Activated effector memory CD4-positive, alpha-beta T cell treated with Interleukin-2 at 50 U/mL for 16 hours (primary cell): ENCODE results near the gene SLIT3.
"Not testable (repeated sequence)": the region's sequence is repeated elsewhere in the genome, so short reads cannot be mapped to it uniquely, and the experiment has no call there.

Source experiments
- DNase-seq: peaks from one replicate; pipeline ENCODE4 v3.0.0-alpha.2; 2020

The SLIT3 gene

DNA sequence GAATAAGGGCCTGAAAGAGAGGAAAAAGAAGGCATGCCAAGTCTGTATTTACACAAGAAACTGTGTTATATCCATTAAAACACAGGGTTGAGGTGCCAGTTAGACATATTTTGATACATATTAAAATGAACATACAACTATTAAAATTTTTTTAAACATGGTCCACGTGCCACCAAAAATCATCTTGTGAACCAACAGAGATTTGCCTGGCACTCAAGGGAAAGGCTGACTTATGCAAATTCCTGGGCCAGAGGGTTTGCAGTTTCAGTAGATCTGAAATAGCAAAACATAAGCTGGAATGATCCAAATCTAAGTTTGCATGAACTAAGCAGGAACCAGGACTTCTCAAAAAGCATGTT lies 168.7 kb downstream of the SLIT3 start:
- DNase-seq: no peak

DNA sequence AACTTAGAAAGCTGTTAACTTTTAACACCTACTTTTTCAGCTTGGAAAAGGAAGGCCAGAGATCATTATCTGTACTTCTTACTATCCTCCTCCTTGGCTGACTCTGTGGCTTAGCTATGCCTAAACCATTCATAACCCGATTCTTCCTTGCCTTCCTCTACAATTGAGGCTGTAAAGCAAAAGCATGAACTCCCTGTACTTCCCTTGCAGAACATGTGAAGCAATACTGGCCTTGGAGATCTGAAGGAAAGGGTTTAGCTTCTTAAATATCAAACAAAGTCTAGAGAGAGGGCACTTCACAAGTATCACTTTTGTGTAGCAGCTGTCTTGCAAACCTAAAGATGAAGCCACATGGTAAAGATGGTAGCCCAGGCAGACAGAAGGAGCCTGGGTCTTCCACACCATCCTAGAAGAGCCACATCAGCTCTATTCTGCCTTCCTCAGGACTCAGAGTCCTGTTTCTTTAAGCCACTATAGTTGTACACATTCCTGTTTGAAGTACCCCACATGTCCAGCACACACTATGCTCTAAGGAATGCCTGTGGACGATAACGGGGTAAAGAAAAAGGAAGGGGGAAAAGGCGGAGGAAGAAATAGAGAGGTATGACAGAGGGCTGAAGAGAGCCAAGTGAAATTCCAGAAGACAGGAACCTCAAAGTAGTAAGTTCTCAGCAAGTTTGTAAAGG lies 169.2 kb downstream of the SLIT3 start:
- no peak for DNase-seq

DNA sequence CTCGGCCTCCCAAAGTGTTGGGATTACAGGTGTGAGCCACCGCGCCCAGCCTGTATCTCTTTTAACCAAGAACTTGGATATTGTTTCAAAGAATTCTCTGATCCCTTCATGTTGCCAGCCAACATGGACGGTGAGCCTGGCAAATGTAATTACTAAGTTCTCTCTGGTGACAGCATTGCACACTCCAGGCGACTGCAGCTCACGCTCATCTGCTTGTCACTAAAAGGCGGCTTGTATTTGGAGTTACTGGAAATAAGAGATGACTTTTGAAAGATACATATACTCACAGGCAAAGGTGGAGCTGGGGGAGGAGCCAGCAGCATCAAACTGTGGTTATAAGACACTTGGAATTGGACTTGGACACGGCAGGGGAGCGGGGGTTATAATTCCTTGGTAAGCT lies 172.3 kb downstream of the SLIT3 start:
- no peak for DNase-seq

DNA sequence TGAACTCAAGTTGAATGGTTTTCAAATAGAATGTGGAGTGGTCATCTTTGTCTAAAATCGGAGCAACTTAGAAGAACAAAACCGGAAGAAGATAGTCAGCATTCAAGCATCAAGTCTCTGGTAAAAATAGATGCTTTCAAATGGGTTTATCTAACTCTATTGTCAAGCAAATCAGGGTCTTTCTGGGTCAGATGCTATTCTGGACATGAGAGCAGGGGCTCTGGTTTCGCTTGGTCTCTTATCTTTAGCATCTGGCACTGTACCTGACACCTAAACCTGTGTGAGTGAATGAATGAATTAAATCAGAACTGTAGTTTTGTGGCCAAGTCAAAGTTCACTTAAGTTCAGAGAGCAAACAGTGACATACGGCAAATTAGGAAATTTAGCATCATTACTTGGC lies 173.5 kb downstream of the SLIT3 start:
- DNase-seq: no peak

DNA sequence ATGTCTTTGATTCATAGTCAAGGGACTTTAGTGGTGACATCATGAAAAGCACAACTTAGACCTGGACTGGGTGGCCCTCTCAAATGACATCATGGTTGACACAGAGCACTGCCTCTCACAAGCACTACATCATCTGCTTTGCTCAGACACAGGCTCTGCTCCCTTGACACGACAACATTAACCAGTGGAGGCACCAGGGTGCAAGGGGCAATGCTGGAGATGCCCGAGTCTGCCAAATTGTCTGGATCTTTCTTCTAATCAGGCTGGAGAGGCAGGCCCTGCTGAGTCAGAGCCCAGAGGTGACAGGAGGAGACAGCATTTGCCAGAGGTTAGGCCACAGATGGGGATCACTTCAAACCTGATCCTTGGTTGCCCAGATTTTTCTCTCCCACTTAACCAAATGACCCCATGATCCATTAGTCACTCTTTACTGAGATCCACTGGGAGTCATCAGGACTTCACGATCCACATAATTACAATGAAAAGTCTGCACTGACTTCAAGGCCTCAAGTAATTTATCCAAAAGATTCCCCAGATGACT lies 174.4 kb downstream of the SLIT3 start:
- DNase-seq: no peak

DNA sequence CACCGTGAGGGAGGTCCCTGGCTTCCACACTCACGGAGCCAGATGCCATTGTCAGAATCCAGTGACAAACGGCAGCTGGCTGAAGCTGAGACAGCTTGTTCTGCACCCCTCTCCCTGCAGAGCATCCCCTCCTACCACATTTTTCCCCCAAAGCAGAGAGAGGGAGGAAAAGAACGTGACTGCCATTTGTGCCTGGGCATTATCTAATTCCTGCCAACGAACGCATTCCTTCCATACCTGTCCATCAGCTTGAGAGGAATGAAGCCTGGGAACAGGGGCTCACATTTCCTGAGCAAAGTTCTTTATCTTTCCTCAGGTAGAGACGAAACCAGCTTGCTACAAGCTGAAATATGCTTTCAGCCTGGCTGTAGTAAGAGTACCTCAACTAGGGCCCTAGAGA lies 175.4 kb downstream of the SLIT3 start:
- DNase-seq: no peak

DNA sequence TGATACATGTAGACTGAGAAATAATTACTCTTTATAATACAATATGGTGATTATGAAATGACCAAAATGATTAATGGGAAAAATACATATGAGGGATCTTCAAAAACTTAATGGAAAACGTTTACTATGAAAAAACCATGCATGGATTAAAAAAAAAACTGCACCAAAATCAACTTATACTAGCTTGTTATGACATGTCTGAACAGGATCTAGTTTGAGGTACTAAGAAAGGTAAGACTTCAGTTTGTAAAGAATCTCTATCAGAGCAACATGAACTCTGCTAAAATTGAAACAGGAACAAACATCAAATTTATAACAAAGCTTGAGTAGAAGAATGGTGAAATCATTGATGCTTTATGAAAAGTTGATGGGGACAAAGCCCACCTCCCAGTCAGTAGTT lies 178.0 kb downstream of the SLIT3 start:
- no peak for DNase-seq

DNA sequence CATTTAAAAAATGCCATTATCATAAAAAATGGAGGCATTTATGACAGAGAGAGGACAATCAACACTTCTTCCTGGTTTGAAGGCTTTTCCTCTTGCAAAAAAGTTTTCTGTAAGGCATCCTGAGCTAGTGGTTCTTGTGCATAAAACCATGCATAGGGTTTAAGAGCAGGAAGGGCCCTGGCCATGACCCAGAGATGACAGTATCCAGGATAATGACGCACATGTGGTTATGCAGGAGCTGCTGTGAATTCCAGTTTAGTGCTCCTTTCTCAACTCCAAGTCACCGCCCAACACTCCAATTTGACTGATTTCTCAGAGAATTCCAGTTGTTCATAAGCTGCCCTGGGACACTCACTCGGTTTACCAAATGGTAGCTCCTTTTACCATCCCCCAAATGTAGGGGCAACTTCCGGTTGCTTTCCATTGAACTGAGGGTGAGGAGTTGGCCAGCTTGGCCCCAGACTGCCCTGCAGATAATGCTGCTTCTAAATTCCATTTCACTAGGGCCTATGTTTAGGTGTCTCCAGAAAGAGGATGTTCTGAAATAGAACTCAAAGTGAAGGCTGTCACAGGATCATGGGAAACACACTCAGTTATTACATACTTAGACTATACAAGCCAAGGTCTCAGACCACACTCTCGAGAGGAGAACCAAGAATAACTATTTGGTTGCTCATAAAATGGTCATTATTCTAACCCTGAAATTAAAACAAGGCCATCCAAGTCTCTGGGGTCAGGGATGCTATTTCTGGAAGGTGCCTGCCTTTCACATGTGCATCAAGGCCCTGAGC lies 179.1 kb downstream of the SLIT3 start:
- no peak for DNase-seq

DNA sequence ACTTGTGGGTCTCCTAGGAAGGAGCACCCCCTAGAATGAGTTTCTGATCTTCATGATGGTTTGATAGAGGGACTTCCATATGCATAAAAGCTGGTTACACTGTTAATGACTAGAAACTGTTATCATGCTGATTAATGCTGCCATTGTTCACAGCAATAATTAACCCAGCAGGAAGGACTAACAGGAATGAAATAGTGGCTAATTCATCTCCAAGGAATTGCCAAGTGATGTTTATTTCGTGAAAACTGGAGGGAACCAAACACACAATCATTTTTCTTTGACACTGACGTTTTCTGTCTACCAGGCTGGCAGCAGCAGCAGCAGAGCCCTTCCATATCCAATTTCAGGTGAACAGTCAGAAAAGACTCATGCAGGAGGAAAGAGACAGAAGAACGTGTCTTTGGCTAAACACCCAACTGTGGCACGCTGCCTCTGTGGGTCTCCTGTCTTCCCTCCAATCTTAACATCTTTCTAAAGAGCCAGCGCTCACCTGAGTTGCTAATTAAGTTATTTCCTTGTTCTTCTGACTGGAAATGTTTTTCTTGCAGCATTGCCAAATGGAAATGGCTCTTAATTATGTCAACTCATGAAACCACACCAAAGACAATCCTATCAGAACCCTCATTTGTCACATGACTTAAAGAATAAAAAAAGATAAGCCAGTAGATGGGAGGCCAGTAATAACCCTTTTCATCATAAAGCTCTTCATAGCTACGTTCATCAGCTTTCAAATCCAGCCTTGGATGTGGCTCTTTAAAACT lies 181.5 kb downstream of the SLIT3 start:
- DNase-seq: no peak

DNA sequence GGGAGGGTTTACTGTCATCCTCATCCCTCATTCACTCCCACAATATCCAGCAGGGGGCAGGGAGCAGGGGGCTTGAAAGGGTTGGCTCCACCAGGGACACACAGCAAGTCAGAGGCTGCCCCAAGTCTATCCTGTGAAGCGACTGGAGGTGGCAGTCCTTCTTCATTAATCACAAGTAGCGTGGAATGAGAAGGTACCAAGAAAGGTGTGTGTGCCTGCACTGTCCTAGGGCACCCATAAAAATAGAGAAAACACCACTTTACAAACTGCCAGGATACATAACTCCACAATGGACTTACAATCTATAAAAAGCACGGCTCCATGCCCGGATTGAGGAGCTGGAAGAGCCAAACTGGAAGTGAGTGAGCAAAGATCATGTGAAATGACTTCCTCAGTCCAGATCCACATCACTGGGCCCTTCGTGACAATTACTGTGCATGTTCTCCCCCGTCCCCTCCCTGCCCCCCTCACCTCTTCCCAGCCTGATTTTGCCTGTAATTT lies 183.9 kb downstream of the SLIT3 start:
- DNase-seq: no peak

DNA sequence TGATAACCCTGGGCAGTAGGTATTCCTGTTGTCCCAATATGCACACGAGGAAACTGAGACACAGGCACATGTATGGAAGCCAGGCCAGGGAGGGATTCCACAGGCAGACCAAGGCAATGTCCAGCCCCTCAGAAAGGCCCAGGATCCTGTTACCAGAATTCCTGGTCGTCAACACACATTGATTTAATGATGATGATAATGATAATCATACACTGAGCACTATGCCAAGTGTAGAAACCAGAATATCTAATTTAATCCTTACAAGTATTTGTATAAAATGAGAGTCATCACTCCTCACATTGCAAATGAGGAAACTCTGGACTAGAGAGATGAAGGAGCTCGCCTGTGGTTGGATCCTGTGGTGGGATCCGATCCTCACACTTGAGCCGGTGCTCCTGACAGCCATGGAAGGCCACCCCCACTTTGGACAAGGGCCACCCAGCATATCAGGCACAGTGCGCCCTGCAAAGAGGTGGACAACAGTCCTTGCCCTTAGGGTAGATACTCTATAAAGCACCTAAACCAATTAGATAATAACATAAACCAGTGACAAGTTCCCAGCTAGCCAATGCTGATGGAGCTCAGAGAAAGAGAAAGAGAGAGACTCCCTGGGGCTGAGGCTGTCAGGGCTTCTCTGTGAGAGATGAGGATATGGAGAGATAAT lies 185.3 kb downstream of the SLIT3 start:
- no peak for DNase-seq

DNA sequence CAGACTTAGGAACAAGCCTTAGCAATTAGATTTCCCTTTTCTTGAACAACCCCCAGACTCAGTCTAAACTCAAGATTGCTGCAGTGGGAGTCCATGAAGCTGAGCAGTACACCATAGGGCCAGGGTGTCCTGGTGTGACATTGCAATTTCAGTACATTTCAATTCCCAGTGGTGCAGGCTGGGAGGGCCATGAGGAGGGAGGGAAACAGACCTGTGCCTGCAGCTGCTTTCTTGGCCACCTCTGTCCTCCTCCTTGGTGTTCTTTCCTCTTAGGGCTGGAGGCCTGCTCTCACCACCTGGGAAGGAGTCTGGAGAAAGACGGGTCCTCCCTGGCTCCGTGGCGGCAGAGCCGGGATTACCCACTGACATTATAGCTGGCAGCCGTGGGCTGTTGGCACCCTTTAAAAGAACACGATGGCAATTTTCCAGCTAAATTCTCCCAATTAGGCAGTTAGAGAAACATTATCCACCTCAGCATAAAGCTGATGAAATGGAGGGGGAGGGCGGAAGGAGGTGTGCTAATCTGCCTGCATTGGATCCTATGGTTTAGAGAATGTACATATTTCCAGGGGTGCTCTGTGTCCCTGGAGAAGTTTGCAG lies 186.4 kb downstream of the SLIT3 start:
- no peak for DNase-seq

DNA sequence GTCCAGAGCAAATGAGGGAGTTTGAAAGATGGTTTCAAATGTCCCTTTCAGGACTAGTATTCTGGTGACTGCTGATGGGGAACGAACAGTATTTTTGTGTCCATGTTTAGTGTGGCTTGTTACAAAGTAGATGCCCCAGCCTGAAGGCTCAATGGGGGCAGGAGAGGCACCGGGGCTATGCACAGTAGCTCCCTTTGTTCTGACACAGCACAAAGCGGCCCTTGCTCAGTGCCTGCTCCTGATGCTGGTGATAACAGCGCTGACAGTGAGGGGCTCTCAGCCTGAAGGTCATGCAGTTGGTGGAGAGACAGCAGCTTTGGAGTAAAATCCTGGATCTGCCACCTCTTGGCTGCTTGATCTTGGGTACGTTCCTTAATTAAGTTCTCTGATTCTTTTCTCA lies 188.9 kb downstream of the SLIT3 start:
- no peak for DNase-seq

DNA sequence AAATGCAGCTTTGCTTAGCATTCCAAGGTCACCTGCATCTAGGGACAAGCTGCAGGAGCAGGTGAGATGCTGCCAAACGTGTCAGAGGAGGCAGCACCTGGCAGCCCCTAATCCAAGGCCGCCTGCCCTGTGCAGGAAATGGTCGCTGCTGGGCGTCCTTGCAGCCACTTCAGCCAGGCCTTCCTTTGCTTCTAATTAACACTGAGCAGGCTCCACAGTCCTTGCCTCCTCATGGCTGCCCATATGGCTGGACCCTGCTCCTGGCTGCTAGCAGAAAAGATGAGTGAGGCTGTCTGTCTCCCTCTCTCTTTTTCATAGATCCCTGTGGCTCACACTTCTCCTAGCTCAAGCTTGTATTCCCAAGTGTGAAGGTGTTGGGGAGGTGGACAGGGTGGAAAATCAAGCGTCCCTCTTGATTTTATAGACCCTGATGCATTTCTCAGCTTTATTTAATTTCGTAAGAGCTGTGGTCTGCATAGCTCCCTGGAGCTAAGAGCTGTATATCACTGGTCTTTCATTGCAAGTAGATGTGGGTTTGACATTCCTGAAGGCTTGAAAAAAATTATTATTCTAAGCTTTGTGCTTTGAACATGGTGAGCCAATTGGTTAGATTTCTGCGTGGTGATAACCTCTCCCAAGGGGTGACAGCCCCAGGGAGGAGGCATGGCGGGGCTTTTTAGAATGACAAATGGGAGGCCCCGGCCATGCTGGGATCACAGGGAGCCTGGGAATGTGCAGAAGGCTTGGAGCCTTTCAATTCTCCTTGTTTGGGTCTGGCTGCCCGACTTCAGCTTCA lies 193.8 kb downstream of the SLIT3 start:
- no peak for DNase-seq

DNA sequence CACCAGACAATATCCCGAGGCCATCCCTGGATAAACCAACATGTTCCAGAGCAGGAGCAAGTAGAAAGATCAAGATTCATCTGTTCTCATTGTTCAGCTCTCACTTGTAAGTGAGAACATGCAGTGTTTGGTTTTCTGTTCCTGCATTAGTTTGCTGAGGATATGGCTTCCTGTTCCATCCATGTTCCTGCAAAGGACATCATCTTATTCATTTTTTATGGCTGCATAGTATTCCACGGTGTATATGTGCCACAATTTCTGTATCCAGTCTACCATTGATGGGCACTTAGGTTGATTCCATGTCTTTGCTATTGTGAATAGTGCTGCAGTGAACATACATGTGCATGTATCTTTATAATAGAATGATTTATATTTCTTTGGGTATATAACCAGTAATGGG lies 195.4 kb downstream of the SLIT3 start:
- DNase-seq: not testable (repeated sequence)

DNA sequence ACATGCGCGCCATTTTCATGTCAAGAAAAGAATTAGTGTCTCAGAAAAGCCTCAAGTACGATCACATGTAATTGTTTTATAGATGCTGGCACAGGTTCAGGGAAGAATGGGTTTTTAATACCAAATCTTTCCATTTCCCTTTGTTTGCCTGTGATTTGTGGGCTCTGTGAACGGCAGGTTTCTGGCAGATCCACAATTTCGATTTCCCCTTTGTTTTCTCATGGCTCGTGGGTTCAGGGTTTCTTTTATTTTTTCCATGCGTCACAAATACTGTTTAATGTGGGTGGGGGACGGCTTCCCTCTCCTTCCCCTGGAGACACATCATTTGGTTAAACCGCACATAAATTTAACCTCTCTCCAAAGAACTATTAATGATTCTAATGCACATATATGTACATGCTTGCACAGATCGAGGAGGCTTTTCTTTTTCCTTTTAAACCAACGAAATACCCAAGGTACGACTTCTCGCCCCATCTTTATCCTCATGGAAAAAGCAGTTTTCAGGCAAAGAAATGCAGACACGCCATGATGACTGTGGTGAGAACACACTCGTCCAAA lies 195.9 kb downstream of the SLIT3 start:
- DNase-seq: no peak

DNA sequence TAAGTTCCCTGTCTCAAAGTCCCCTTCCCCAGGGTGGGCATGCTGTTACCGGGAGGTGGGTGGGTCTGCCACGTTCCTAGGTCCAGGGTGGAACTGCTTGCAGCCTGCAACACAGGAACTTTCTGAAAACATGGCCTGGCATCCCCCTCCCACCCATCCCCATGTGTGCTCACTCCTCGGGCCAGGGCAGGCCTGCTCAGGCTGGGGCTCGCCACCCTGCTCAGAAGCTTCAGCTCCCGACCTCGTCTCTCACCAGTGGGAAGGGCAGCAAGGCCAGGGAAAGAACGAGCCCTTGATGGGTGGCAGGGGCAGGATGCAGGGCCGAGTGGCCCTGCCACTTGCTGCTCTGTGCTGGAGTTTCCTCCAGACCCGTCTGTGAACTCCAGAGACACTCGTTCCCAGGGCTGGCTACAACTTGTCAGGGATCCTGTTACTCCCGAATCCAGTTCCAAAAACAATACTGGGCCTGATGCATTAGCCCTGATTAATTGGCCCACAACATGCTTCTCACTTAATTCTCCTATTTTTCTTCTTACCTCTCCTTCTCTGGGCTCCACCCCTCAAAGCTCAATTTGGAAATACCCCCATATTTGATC lies 197.3 kb downstream of the SLIT3 start:
- no peak for DNase-seq

DNA sequence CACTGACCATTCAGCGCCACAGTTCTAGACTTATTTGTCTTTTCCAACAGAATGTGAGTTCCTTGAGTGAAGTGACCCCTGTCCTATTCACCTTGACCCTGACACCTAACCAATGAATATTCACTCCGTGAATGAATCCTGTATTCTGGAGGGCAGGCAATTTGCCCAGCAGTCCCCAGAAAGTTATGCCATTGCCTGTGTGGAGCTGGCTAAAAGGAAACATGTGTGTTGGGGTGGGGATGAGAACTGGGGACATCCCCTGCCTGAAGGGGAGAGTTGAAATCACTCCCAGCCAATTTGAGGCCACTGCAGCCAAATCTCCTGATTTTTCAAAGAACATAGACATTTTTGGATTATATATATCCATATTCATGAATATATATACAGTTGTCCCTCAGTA lies 199.0 kb downstream of the SLIT3 start:
- DNase-seq: no peak

DNA sequence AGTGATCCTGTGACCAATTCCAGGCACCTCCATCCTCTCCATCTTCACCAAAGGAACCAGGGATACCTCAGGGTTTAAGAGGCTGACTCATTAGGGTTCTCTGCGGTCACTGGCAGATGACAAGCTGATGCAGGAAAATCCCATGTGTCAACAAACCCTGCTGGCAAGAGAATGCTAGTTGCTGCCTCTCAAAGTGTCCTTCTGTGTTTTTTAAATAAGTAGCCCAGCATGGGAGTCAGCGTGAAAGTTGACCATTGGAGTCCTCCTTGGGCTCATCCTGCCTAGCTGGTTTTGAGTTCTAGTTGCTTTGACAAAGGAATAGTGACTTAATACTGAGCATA lies 200.2 kb downstream of the SLIT3 start:
- DNase-seq: no peak

DNA sequence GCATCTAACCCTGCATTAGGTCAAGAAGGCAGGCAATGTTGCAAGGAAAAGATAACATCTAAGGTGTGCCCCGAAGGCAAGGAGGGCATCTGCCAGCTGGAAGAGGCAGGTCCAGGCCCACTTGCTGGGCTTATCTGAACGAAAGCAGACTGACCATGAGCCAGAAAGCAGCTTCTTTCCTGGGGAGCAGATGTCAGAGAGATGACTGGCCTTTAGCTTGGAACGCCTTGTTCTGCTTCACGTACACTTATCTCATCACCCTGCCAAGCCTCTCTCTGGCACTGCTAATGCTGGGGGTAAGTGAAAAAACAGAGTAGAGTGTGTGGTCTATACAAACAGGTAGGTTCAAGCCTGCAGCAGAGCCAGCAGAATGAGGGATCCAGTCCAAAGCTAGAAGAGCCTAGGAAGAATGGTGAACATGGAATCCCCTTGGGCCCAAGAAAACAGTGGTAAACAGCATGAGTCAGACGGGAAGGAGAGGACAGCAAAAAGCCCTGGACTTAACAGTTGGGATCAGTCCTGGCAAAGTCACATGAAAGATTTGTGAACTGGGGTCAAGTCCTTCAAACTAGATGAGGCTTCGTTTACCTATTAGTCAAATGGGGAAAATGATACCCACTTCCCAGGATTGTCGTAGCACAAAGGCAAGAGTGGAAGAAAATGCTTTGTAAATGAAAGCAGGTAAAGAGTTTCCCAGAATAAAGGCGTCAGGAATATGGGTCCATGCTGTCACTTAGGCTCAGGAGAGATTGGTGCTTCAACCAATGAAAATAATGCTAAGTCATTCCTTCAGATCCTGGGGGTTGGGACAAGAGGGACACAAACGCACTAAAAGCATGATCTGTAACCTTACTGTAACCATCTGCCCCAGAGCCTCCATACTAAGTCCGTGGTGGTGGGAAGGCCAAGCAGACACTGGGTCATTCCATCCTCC lies 200.9 kb downstream of the SLIT3 start:
- DNase-seq: no peak
